HG02759 (cell line): ENCODE measurements around the gene ZHX3.

Experiments
- ATAC-seq: cut with Tn5 transposase; IDR thresholded peaks from one replicate; pipeline ENCODE4 v1.9.1; 2021; ENCODE audit warnings: mild to moderate bottlenecking, moderate library complexity; ENCODE audit not compliant: unreplicated experiment

The ZHX3 gene

GRCh38 chr20:41174373-41174772, 143.2 kb downstream of the ZHX3 start:
- no peak for ATAC-seq

- ATAC-seq = no peak
Measured at GRCh38 chr20:41173791-41174341, 143.7 kb downstream of the ZHX3 start.

GRCh38 chr20:41173161-41173721, 144.3 kb downstream of the ZHX3 start:
- no peak for ATAC-seq

GRCh38 chr20:41172296-41173140, 145.0 kb downstream of the ZHX3 start:
- no peak for ATAC-seq

- ATAC-seq = no peak
Measured at GRCh38 chr20:41171736-41172295, 145.7 kb downstream of the ZHX3 start.

- ATAC-seq = no peak
Measured at GRCh38 chr20:41170386-41171105, 147.0 kb downstream of the ZHX3 start.

GRCh38 chr20:41169791-41170351, 147.7 kb downstream of the ZHX3 start:
- no peak for ATAC-seq

- no peak for ATAC-seq
Measured at GRCh38 chr20:41169162-41169690, 148.3 kb downstream of the ZHX3 start.

GRCh38 chr20:41168281-41169161, 149.0 kb downstream of the ZHX3 start:
- no peak for ATAC-seq

GRCh38 chr20:41167481-41168253, 149.9 kb downstream of the ZHX3 start:
- peak; percentile 52 for ATAC-seq

GRCh38 chr20:41167118-41167470, 150.4 kb downstream of the ZHX3 start:
- no peak for ATAC-seq

- no peak for ATAC-seq
Measured at GRCh38 chr20:41166201-41167117, 151.1 kb downstream of the ZHX3 start.

- no peak for ATAC-seq
Measured at GRCh38 chr20:41165001-41165882, 152.3 kb downstream of the ZHX3 start.

- ATAC-seq = no peak
Measured at GRCh38 chr20:41163821-41164220, 153.7 kb downstream of the ZHX3 start.

GRCh38 chr20:41162396-41162795, 155.1 kb downstream of the ZHX3 start:
- no peak for ATAC-seq

- no peak for ATAC-seq
Measured at GRCh38 chr20:41161886-41162285, 155.6 kb downstream of the ZHX3 start.

- no peak for ATAC-seq
Measured at GRCh38 chr20:41160686-41161085, 156.8 kb downstream of the ZHX3 start.
